Epithelial cell of prostate (primary cell): ENCODE results near the gene PBX4.
A peak's percentile ranks its signal among the peaks of the same experiment; 100 is the strongest.

Experiments used
- DNase-seq: peaks from one replicate; pipeline ENCODE4 v3.0.0-alpha.2; 2011; ENCODE audit warnings: low read depth, low spot score
- H3K27ac ChIP-seq: fragments of 450-650 bp; 2 replicates; pipeline ENCODE4 v1.5.1; 2017; ENCODE audit warnings: mild to moderate bottlenecking

PBX4 gene

GRCh38 chr19:19543101-19543500, 75.4 kb downstream of the PBX4 start:
- DNase-seq: no peak
- no peak overlapping the region for H3K27ac ChIP-seq

- no peak overlapping the region for H3K27ac ChIP-seq
- no peak for DNase-seq
Observed at GRCh38 chr19:19542507-19542906, 76.0 kb downstream of the PBX4 start.

GRCh38 chr19:19541616-19542015, 76.9 kb downstream of the PBX4 start:
- no peak overlapping the region for H3K27ac ChIP-seq
- DNase-seq: no peak

GRCh38 chr19:19540715-19541515, 77.6 kb downstream of the PBX4 start:
- peak; percentile 12 for DNase-seq
- H3K27ac ChIP-seq: no peak overlapping the region

GRCh38 chr19:19540064-19540714, 78.3 kb downstream of the PBX4 start:
- no peak overlapping the region for H3K27ac ChIP-seq
- DNase-seq: peak; percentile 5

GRCh38 chr19:19539698-19540063, 78.8 kb downstream of the PBX4 start:
- no peak for DNase-seq
- no peak overlapping the region for H3K27ac ChIP-seq

GRCh38 chr19:19538785-19539166, 79.7 kb downstream of the PBX4 start:
- DNase-seq: no peak
- H3K27ac ChIP-seq: no peak overlapping the region

- no peak for DNase-seq
- no peak within 1 kb of the TSS for H3K27ac ChIP-seq
Observed at GRCh38 chr19:19538061-19538784, 80.3 kb downstream of the PBX4 start, which contains the start of gene CILP2. Gene CILP2 (plus strand): TSS chr19:19538265. CDS start chr19:19538350, 85 bp downstream.

- H3K27ac ChIP-seq: no peak overlapping the region
- DNase-seq: no peak
Observed at GRCh38 chr19:19537075-19538048, 81.1 kb downstream of the PBX4 start.

GRCh38 chr19:19535311-19536191, 82.9 kb downstream of the PBX4 start:
- H3K27ac ChIP-seq: no peak overlapping the region
- DNase-seq: no peak

- no peak for DNase-seq
- no peak overlapping the region for H3K27ac ChIP-seq
Observed at GRCh38 chr19:19534556-19535265, 83.8 kb downstream of the PBX4 start.

GRCh38 chr19:19533841-19534240, 84.6 kb downstream of the PBX4 start:
- no peak overlapping the region for H3K27ac ChIP-seq
- DNase-seq: no peak

- no peak for DNase-seq
- no peak overlapping the region for H3K27ac ChIP-seq
Observed at GRCh38 chr19:19532806-19533701, 85.4 kb downstream of the PBX4 start.

- no peak overlapping the region for H3K27ac ChIP-seq
Observed at GRCh38 chr19:19531951-19532805, 86.3 kb downstream of the PBX4 start.

GRCh38 chr19:19530889-19531288, 87.6 kb downstream of the PBX4 start:
- H3K27ac ChIP-seq: no peak overlapping the region
- no peak for DNase-seq

More at GRCh38 chr19:19531951-19532805, 86.3 kb downstream of the PBX4 start:
- no peak for DNase-seq

- no peak overlapping the region for H3K27ac ChIP-seq
- no peak for DNase-seq
Observed at GRCh38 chr19:19530423-19530804, 88.1 kb downstream of the PBX4 start.
